Testis (tissue), 3 donors: ENCODE results near the gene BMP8A. TPM values are rescaled to one million over a fixed set of nuclear protein-coding genes. Genes with fewer than 3 reads are reported as not detected.
A peak's percentile ranks its signal among the peaks of the same experiment; 100 is the strongest.
"Not testable (repeated sequence)": the region's sequence is repeated elsewhere in the genome, so short reads cannot be mapped to it uniquely, and the experiment has no call there.

Experiments
- DNase-seq: peaks from one replicate; pipeline ENCODE4 v3.0.0-alpha.2; 2019
- H3K27ac ChIP-seq, 2 donors: fragments of 200-600 bp; sonication (generic); one replicate each; pipeline ENCODE4 v1.5.1; 2019
- H3K27me3 ChIP-seq: fragments of 200-600 bp; sonication (generic); one replicate; pipeline ENCODE4 v1.5.1; 2019
- H3K36me3 ChIP-seq: fragments of 200-600 bp; sonication (generic); one replicate; pipeline ENCODE4 v1.5.1; 2017; ENCODE audit warnings: low read depth; ENCODE audit errors: missing control alignments
- H3K4me1 ChIP-seq: fragments of 200-600 bp; sonication (generic); one replicate; pipeline ENCODE4 v1.5.1; 2019
- H3K4me3 ChIP-seq, 2 donors: fragments of 200-600 bp; sonication (generic); one replicate each; pipeline ENCODE4 v1.5.1; 2017 to 2019
- H3K9me3 ChIP-seq: fragments of 200-600 bp; sonication (generic); one replicate; pipeline ENCODE4 v1.5.1; 2017
- CTCF ChIP-seq, 3 experiments: fragments of 450-650 bp in 2 of 3; fragments of 200-600 bp in 1 of 3; sonication (generic) in 1 of 3; IDR thresholded peaks; one replicate each; pipeline ENCODE4 v1.5.1; 2016 to 2019; ENCODE audit warnings: antibody characterized with exemption in 3 of 3, mild to moderate bottlenecking in 2 of 3, moderate library complexity in 1 of 3
- POLR2A ChIP-seq: fragments of 450-650 bp; IDR thresholded peaks from one replicate; pipeline ENCODE4 v1.6.1; 2017; ENCODE audit warnings: antibody characterized with exemption, mild to moderate bottlenecking, moderate library complexity
- WGBS, 2 donors: methylation state at CpG; one replicate each; pipeline ENCODE4 v1.1.5; 2018; 5-methylcytosine and 5-hydroxymethylcytosine counted together
- intact Hi-C: fragments of 100-400 bp; cut with DNase I; formaldehyde crosslinking; loops from one replicate; pipeline ENCODE4 v1.15.1; 2023; ENCODE audit warnings: low total_unique reads
- polyA plus RNA-seq: library from polyadenylated mRNA; stranded (reverse); fragments of 350-450 nt; fragmentation: Illumina TruSeq; extraction: RNeasy Lipid Tissue Mini Kit (QIAGEN cat#74804); gene quantifications from one replicate; pipeline ENCODE4 v1.2.3, GENCODE V29; 2014; ENCODE audit warnings: low read depth, low replicate concordance; ENCODE audit not compliant: insufficient read depth
- total RNA-seq, 2 donors: library from RNA; depleted of rRNA; stranded (reverse); fragments of >200 nt; gene quantifications; one replicate each; pipeline ENCODE4 v1.2.3, GENCODE V29; 2016

The BMP8A gene
- total and polyA plus RNA-seq, 3 donors from 2014 or later = 4.3 to 15.0 (median 5.6) TPM

- H3K4me1 ChIP-seq, intact Hi-C loops, H3K27me3 ChIP-seq, H3K4me3 ChIP-seq, H3K36me3 ChIP-seq, H3K9me3 ChIP-seq, DNase-seq, H3K27ac ChIP-seq: not testable (repeated sequence)
- WGBS, 2 donors = 91% methylated on average over 5 of the region's 7 CpGs; no CpG with 5 or more reads in 1 of the 2 donors
These were observed 26.5 kb downstream of the BMP8A start for GRCh38 chr1:39517936-39518335.

GRCh38 chr1:39519376-39519775 lies 27.9 kb downstream of the BMP8A start:
- not testable (repeated sequence) for DNase-seq, H3K27ac ChIP-seq
- WGBS, 2 donors = 37% methylated on average over 3 of the region's 5 CpGs; no CpG with 5 or more reads in 1 of the 2 donors

GRCh38 chr1:39522221-39522620 lies 30.8 kb downstream of the BMP8A start:
- DNase-seq, H3K27me3 ChIP-seq, H3K4me3 ChIP-seq, intact Hi-C loops, H3K27ac ChIP-seq, H3K36me3 ChIP-seq, H3K4me1 ChIP-seq, H3K9me3 ChIP-seq: not testable (repeated sequence)
- 72 to 92% methylated on average over 9 to 10 of the region's 10 CpGs for WGBS, 2 donors

More at GRCh38 chr1:39519376-39519775, 27.9 kb downstream of the BMP8A start:
- H3K9me3 ChIP-seq, intact Hi-C loops, H3K36me3 ChIP-seq, H3K4me1 ChIP-seq, H3K4me3 ChIP-seq, H3K27me3 ChIP-seq: not testable (repeated sequence)

GRCh38 chr1:39522661-39523567 lies 31.5 kb downstream of the BMP8A start:
- DNase-seq = no peak
- H3K4me1 ChIP-seq = no peaks in the 10 kb centered on the region
- intact Hi-C loops = no loop called here
- TF ChIP-seq POLR2A (no peak), CTCF (IDR thresholded peaks at IDR 0.05) (no peak)
- no peak overlapping the region for H3K27ac ChIP-seq
- no peaks in the 10 kb centered on the region for H3K36me3 ChIP-seq
- WGBS, 2 donors = 89 to 90% methylated on average over 15 to 29 of the region's 29 CpGs
- H3K27me3 ChIP-seq = no peaks in the 10 kb centered on the region
- H3K4me3 ChIP-seq = no peak overlapping the region
- H3K9me3 ChIP-seq = no peaks in the 10 kb centered on the region

- Histone ChIP-seq H3K36me3 (no peaks in the 10 kb centered on the region), H3K9me3 (no peaks in the 10 kb centered on the region), H3K27me3 (no peaks in the 10 kb centered on the region), H3K4me1 (no peaks in the 10 kb centered on the region), H3K4me3 (no peak overlapping the region), H3K27ac (peak overlapping the region in 1 of 2 donors; percentile 14)
- TF ChIP-seq POLR2A (no peak), CTCF (IDR thresholded peaks at IDR 0.05) (no peak)
- intact Hi-C loops = no loop called here
- 59 to 78% methylated on average over 6 of the region's 6 CpGs for WGBS, 2 donors
- no peak for DNase-seq
These were observed 32.7 kb downstream of the BMP8A start for GRCh38 chr1:39524171-39524570.

GRCh38 chr1:39524591-39525365 lies 33.3 kb downstream of the BMP8A start:
- no peaks in the 10 kb centered on the region for H3K4me1 ChIP-seq
- WGBS, 2 donors = 87 to 91% methylated on average over 15 of the region's 15 CpGs
- peak overlapping the region in 1 of 2 donors; percentile 14 for H3K27ac ChIP-seq
- intact Hi-C loops = no loop called here
- H3K27me3 ChIP-seq = no peaks in the 10 kb centered on the region
- TF ChIP-seq POLR2A (no peak), CTCF (IDR thresholded peaks at IDR 0.05) (no peak)
- DNase-seq = no peak
- H3K4me3 ChIP-seq = no peak overlapping the region
- H3K36me3 ChIP-seq = no peaks in the 10 kb centered on the region
- no peaks in the 10 kb centered on the region for H3K9me3 ChIP-seq
